Limb (tissue), 2 donors: ENCODE data around the gene ABCG4.
A peak's percentile ranks its signal among the peaks of the same experiment; 100 is the strongest.
"Not testable (repeated sequence)": the region's sequence is repeated elsewhere in the genome, so short reads cannot be mapped to it uniquely, and the experiment has no call there.

Experiments
- DNase-seq, 2 donors: peaks; one replicate each; pipeline ENCODE4 v3.0.0-alpha.2; 2016; ENCODE audit errors: extremely low spot score in 2 of 2

Gene ABCG4

DNA sequence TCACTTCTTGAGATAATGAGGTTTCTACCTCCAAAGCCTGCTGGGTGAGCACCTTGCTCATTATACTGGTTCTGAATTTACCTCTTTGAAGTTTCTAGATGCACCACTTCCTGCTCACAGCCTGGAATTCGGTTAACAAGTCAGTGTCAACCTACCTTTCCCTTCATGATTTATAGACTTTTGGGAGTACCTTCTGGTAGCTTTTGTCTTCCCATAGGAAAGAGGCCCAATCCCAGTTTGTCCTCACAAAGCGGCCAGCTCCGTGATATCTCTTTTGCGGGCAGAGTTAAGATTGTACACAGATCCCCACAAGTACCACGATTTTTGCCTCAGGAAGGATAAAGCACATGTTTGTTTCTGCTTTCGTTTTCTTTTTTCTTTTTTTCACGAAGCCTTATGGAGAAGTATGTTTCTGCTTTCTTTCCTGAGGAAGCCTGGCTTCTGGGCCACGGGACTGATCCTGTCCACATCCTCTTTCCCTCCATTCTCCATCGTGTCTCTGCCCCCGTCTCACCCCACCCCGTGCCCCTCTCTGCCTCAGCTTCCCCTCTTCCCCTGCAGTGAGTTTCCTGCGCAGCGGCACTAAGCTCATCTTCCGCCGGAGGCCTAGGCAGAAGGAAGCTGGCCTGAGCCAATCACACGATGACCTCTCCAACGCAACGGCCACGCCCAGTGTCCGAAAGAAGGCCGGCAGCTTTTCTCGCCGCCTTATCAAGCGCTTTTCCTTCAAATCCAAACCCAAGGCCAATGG lies 33.2 kb upstream of the ABCG4 start:
- DNase-seq = no peak

DNA sequence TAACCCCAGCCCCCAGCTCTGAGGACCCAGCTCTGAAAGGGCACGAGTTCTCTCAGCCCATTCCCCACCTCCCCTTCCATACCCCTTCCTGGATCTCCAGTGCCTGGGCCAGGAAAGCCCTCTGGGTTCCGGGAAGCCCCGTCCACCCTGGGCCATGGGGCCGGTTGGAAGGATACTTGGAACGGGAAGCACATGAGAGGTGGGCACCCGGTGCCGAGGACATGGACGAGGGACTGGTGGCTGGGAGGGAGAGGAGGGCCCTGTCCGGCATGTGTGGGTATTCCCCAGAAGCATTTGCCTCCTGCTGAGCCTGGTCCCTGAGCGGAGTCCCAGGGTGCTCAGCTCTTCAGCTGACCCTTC lies 32.6 kb upstream of the ABCG4 start:
- no peak for DNase-seq

GRCh38 chr11:119116601-119117000 lies 32.3 kb upstream of the ABCG4 start:
- no peak for DNase-seq

- DNase-seq = no peak
Measured at GRCh38 chr11:119117004-119117706, 31.7 kb upstream of the ABCG4 start.

- DNase-seq = no peak
Measured at GRCh38 chr11:119118227-119118626, 30.6 kb upstream of the ABCG4 start.

GRCh38 chr11:119118946-119119345 lies 29.9 kb upstream of the ABCG4 start:
- DNase-seq = no peak

- DNase-seq = peak in 1 of 2 donors; percentile 50
Measured at GRCh38 chr11:119120639-119121007, 28.2 kb upstream of the ABCG4 start.

GRCh38 chr11:119121008-119121810 lies 27.6 kb upstream of the ABCG4 start, which contains the start of gene HINFP:
Gene HINFP, plus strand, starts transcription at chr11:119121580. Its CDS starts 5,365 bp downstream, at chr11:119126945.
- DNase-seq = peak; percentile 99 to 100

GRCh38 chr11:119121811-119122124 lies 27.1 kb upstream of the ABCG4 start:
- DNase-seq = no peak

GRCh38 chr11:119125821-119126220 lies 23.0 kb upstream of the ABCG4 start:
- DNase-seq = no peak

- no peak for DNase-seq
Measured at GRCh38 chr11:119126675-119127268, 22.1 kb upstream of the ABCG4 start.

GRCh38 chr11:119130662-119131061 lies 18.2 kb upstream of the ABCG4 start:
- DNase-seq = no peak

DNA sequence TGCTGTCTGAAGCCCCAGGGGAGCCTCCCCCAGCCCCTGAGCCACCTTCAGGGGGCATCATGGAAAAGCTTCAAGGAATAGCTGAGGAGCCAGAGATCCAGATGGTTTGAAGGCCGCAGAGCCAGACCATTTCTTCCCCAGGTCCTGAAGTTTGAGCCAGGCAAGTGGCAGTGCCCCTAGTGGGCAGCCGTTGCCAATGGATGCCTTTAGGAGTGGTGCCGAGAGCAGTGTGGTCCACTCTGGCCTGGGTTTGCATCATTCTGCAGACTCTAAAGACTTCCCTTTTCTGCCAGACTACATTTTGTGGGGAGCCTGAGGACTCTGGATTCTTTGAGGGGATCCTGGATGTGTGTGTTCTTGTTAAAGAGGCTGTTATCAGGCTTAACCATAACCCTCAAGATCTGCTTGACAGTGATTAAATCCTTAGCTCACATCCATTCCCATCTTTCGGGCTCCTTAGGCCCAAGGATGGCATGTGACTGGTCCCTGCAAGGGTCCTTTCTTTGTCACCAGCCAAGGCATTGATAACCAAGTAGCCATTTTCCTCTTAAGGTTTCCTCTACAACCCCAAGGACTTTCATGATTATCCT lies 14.4 kb upstream of the ABCG4 start:
- no peak for DNase-seq

DNA sequence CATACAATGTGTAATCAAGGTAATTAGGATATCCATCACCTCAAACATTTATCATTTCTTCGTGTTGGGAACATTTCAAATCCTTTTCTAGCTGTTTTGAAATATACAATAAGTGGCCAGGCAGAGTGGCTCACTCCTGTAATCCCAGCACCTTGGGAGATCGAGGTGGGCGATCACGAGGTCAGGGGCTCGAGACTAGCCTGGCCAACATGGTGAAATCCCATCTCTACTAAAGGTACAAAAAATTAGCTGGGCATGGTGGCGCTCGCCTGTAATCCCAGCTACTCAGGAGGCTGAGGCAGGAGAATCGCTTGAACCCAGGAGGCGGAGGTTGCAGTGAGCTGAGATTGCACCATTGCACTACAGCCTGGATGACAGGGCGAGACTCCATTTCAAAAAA lies 9.6 kb upstream of the ABCG4 start:
- DNase-seq = not testable (repeated sequence)

- peak; percentile 21 to 65 for DNase-seq
Measured at GRCh38 chr11:119144825-119145486, 3.9 kb upstream of the ABCG4 start.

DNA sequence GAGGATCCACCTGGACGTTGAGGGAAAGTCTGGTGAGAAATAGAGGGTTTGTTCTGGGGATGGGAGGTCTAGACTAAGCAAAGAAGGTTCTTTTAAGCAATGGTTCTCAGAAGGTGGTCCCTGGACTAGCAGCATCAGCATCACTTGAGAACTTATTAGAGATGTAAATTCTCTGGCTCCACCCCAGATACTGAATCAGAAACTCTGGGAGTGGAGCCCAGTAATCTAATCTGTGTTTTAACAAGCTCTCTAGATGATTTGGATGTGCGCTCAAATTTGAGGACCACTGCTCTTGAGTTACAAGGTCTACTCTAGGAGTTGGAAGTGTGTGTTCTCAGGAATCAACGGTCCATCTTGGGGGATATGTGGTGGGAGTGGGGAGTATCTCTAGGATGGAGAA lies 3.3 kb upstream of the ABCG4 start:
- DNase-seq = no peak

- DNase-seq = no peak
Measured at GRCh38 chr11:119147604-119148333, 1.1 kb upstream of the ABCG4 start.

- DNase-seq = no peak
Measured at GRCh38 chr11:119148720-119149017, 183 bp upstream of the ABCG4 start.

GRCh38 chr11:119149786-119150275 lies 979 bp downstream of the ABCG4 start:
- DNase-seq = no peak

DNA sequence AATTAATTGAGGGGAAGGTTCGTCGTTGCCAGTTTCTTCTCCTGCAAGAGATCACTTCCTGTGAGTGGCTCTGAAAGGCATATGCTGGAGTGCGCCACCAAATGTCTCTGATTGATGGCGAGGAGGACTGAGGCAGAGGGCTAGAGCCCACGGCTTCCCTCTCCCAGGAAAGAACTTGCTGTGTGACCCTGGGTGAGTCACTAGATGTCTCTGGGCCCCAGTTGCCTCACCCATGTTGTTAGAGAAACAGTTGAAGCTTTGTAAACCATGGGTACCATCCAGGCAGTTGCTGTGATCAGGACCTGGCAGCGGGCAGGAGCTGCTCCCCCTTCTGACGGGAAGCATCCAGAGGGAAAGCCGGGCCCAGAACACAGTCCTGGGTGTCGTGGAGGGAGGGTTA lies 3.2 kb downstream of the ABCG4 start:
- no peak for DNase-seq
